HEK293T (cell line): ENCODE measurements around the gene CPD.

Source experiments
- HDGF ChIP-seq: fragments of 450-650 bp; IDR thresholded peaks from 2 replicates; pipeline ENCODE4 v1.6.1; 2017; ENCODE audit warnings: antibody characterized with exemption, borderline replicate concordance
- NFRKB ChIP-seq: fragments of 450-650 bp; IDR thresholded peaks from 2 replicates; pipeline ENCODE4 v1.6.1; 2016; ENCODE audit warnings: mild to moderate bottlenecking, moderate library complexity

GRCh38 chr17:30477774-30478115 lies 99.0 kb downstream of the CPD start:
- no peak for TF ChIP-seq HDGF
- no peak for TF ChIP-seq NFRKB
